Measurements from ENCODE around the gene PTPN11. TPM values are rescaled to one million over a fixed set of nuclear protein-coding genes. Genes with fewer than 3 reads are reported as not detected.

PTPN11 gene
- polyA plus RNA-seq, 2 of the 4 experiments (the other 2 are of a cell fraction), result 78.6 to 194 TPM

DNA sequence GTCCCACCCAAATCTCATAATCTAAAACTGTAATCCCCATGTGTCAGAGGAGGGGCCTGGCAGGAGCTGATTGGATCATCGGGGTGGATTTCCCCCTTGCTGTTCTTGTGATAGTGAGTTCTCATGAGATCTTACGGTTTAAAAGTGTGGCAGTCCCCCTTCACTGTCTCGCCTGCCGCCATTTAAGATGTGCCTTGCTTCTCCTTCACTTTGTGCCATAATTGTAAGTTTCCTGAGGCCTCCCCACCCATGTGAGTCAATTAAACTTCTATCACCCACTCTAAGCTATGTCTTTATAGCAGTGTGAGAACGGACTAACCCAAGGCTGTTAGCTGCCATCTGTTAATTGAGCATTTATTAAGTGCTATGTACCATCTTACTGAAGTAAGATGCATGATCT lies 105.1 kb downstream of the PTPN11 start (continued):
- TF ChIP-seq, protein P1, sequence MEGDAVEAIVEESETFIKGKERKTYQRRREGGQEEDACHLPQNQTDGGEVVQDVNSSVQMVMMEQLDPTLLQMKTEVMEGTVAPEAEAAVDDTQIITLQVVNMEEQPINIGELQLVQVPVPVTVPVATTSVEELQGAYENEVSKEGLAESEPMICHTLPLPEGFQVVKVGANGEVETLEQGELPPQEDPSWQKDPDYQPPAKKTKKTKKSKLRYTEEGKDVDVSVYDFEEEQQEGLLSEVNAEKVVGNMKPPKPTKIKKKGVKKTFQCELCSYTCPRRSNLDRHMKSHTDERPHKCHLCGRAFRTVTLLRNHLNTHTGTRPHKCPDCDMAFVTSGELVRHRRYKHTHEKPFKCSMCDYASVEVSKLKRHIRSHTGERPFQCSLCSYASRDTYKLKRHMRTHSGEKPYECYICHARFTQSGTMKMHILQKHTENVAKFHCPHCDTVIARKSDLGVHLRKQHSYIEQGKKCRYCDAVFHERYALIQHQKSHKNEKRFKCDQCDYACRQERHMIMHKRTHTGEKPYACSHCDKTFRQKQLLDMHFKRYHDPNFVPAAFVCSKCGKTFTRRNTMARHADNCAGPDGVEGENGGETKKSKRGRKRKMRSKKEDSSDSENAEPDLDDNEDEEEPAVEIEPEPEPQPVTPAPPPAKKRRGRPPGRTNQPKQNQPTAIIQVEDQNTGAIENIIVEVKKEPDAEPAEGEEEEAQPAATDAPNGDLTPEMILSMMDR (IDR thresholded peaks at IDR 0.05), result no peak
- no peak for TF ChIP-seq JUN (IDR thresholded peaks at IDR 0.05)
- no peak for TF ChIP-seq GATA3 (IDR thresholded peaks at IDR 0.05; ENCODE audit: borderline replicate concordance)

DNA sequence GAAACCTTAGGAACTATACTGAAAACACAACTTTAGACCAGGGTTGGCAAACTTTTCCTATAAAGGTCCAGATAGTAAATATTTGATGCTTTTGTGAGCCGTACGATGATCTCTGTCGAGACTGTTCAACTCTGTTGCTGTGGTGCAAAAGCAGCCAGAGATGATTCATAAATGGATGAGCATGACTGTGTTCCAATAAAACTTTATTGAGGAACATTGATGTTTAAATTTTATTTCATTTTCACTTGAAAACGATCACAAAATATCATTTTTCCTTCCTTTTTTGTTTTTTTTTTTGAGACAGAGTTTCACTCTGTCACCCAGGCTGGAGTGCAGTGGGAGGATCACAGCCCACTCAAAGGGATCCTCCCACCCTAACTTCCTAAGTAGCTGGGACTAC lies 105.5 kb downstream of the PTPN11 start:
- ATAC-seq, result peak in 1 of 2 experiments; percentile 21; a peak in 2 of 6 replicates
- WGBS (ENCODE audit: missing lambda C conversion rate), result 66% methylated on average over 4 of the region's 4 CpGs
- no peak overlapping the region for H3K4me2 ChIP-seq
- no peak for DNase-seq (ENCODE audit: low read depth in 1 of 2, low spot score in 1 of 2)
- FAIRE-seq, result no peak
- no peaks in the 10 kb centered on the region for H3K9me3 ChIP-seq
- ChIA-PET CTCF (interaction anchor here (1.8 kb wide), 1 partner anchor 16 kb away, joined by 6 read pairs; no protein-coding TSS in a partner anchor), POLR2A (no interaction called here)
- no peaks in the 10 kb centered on the region for H3K4me1 ChIP-seq
- TF ChIP-seq, protein P2, sequence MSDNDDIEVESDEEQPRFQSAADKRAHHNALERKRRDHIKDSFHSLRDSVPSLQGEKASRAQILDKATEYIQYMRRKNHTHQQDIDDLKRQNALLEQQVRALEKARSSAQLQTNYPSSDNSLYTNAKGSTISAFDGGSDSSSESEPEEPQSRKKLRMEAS (IDR thresholded peaks at IDR 0.05), result no peak
- TF ChIP-seq HEYL (CRISPR knock-in tag; IDR thresholded peaks at IDR 0.05), result no peak
- no peak for TF ChIP-seq NR3C1 (IDR thresholded peaks at IDR 0.05)
- TF ChIP-seq FOSB (CRISPR knock-in tag; IDR thresholded peaks at IDR 0.05), result no peak
- TF ChIP-seq, protein P3, sequence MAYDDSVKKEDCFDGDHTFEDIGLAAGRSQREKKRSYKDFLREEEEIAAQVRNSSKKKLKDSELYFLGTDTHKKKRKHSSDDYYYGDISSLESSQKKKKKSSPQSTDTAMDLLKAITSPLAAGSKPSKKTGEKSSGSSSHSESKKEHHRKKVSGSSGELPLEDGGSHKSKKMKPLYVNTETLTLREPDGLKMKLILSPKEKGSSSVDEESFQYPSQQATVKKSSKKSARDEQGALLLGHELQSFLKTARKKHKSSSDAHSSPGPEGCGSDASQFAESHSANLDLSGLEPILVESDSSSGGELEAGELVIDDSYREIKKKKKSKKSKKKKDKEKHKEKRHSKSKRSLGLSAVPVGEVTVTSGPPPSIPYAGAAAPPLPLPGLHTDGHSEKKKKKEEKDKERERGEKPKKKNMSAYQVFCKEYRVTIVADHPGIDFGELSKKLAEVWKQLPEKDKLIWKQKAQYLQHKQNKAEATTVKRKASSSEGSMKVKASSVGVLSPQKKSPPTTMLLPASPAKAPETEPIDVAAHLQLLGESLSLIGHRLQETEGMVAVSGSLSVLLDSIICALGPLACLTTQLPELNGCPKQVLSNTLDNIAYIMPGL (CRISPR knock-in tag; IDR thresholded peaks at IDR 0.05; ENCODE audit: borderline replicate concordance), result no peak
- no peak for TF ChIP-seq MAFK (IDR thresholded peaks at IDR 0.05; ENCODE audit: partially characterized antibody)
- no peak for TF ChIP-seq KDM5A (IDR thresholded peaks at IDR 0.05)
- no peak for TF ChIP-seq ESRRA (IDR thresholded peaks at IDR 0.05; ENCODE audit: borderline replicate concordance, low read length)
- H3K4me3 ChIP-seq, result no peak overlapping the region
- H3K27ac ChIP-seq, result no peak overlapping the region

DNA sequence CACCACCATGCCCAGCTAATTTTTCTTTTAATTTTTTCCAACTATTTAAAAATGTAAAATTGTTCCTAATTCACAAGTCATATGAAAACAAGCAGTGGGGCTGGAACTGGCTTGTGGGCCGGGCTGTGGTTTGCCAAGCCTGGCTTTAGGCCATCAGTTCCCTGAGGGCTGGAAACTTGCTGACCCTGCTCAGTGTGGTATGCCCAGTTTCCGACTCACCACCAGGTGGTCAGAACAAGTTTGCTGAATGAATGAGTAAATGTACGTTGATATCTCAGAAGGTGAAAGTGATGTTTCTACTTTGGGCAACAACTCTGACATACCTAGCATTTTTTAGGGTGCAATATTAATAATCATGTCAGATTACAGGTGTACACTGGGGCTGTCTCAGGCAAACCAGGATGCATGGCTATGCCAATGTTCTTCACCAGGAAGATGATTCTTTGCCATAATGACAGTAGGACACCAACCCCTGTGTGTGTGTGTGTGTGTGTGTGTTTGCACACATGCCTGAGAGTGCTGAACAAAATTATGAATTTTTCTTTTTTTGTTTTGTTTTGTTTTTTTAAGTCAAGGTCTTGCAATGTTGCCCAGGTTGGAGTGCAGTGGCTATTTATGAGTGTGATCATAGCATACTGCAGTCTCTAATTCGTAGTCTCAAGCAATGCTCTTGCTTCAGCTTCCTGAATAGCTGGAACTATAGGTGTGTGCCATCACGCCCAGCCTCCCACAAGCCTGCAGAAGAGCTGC lies 106.1 kb downstream of the PTPN11 start:
- no peak overlapping the region for H3K4me3 ChIP-seq
- H3K27ac ChIP-seq, result no peak overlapping the region
- TF ChIP-seq MAFK (IDR thresholded peaks at IDR 0.05; ENCODE audit: partially characterized antibody) (peak; percentile 54), POLR2A (IDR thresholded peaks at IDR 0.05; ENCODE audit: low read length) (no peak), FOSB (CRISPR knock-in tag; IDR thresholded peaks at IDR 0.05) (no peak)
- TF ChIP-seq, protein P4, sequence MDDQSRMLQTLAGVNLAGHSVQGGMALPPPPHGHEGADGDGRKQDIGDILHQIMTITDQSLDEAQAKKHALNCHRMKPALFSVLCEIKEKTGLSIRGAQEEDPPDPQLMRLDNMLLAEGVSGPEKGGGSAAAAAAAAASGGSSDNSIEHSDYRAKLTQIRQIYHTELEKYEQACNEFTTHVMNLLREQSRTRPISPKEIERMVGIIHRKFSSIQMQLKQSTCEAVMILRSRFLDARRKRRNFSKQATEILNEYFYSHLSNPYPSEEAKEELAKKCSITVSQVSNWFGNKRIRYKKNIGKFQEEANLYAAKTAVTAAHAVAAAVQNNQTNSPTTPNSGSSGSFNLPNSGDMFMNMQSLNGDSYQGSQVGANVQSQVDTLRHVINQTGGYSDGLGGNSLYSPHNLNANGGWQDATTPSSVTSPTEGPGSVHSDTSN (IDR thresholded peaks at IDR 0.05), result no peak
- TF ChIP-seq, protein P5, sequence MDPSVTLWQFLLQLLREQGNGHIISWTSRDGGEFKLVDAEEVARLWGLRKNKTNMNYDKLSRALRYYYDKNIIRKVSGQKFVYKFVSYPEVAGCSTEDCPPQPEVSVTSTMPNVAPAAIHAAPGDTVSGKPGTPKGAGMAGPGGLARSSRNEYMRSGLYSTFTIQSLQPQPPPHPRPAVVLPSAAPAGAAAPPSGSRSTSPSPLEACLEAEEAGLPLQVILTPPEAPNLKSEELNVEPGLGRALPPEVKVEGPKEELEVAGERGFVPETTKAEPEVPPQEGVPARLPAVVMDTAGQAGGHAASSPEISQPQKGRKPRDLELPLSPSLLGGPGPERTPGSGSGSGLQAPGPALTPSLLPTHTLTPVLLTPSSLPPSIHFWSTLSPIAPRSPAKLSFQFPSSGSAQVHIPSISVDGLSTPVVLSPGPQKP (IDR thresholded peaks at IDR 0.05; ENCODE audit: low read depth, low read length), result no peak
- ATAC-seq (peak; percentile 88 to 90; a peak in 5 of 6 replicates), FAIRE-seq (no peak), DNase-seq (ENCODE audit: low read depth in 1 of 2, low spot score in 1 of 2) (peak; percentile 31 to 47)
- WGBS (ENCODE audit: missing lambda C conversion rate), result 23% methylated on average over 5 of the region's 5 CpGs
- ChIA-PET CTCF (interaction anchor here (1.8 kb wide), 1 partner anchor 15 kb away, joined by 6 read pairs; no protein-coding TSS in a partner anchor), POLR2A (no interaction called here)
- H3K4me1 ChIP-seq, result no peaks in the 10 kb centered on the region
- no peaks in the 10 kb centered on the region for H3K9me3 ChIP-seq
- no peak overlapping the region for H3K4me2 ChIP-seq
